D721Med (cell line): Measurements from ENCODE around the gene RSAD1.

Experiments
- DNase-seq: peaks from one replicate; pipeline ENCODE4 v3.0.0; 2011; ENCODE audit warnings: low spot score; ENCODE audit not compliant: insufficient read length
- FAIRE-seq: peaks from 2 replicates; lab custom pipeline; 2011; peaks lifted over from hg19 to GRCh38; lab: Jason Lieb, UNC
- TF ChIP-seq, protein P1 (sequence below): IDR thresholded peaks from 2 replicates; pipeline ENCODE4 v1.5.1; 2012; ENCODE audit warnings: mild to moderate bottlenecking, control low read depth; ENCODE audit not compliant: insufficient read depth; ENCODE audit errors: missing control alignments

RSAD1 gene

DNA sequence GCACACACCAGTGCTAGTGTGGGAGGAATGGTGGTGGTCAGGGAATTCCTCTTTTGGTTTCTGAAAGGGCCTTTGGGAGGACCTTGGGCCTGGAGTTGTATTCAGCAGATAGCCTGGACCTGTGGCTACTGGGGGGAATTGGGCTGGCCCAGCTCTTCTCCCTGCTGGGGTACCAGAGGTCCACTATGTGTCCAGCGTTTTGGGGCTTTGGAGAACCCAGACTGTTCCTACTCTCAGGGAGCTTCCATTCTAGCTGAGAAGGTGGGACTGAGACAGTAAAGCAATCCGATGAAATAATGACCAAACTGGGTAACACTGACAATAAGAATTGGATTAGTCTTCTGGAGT, 56.3 kb downstream of the RSAD1 start:
- TF ChIP-seq, protein P1, sequence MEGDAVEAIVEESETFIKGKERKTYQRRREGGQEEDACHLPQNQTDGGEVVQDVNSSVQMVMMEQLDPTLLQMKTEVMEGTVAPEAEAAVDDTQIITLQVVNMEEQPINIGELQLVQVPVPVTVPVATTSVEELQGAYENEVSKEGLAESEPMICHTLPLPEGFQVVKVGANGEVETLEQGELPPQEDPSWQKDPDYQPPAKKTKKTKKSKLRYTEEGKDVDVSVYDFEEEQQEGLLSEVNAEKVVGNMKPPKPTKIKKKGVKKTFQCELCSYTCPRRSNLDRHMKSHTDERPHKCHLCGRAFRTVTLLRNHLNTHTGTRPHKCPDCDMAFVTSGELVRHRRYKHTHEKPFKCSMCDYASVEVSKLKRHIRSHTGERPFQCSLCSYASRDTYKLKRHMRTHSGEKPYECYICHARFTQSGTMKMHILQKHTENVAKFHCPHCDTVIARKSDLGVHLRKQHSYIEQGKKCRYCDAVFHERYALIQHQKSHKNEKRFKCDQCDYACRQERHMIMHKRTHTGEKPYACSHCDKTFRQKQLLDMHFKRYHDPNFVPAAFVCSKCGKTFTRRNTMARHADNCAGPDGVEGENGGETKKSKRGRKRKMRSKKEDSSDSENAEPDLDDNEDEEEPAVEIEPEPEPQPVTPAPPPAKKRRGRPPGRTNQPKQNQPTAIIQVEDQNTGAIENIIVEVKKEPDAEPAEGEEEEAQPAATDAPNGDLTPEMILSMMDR: no peak
- FAIRE-seq: no peak
- DNase-seq: no peak

GRCh38 chr17:50535407-50535806, 56.7 kb downstream of the RSAD1 start:
- no peak for DNase-seq
- FAIRE-seq: no peak
- TF ChIP-seq, protein P1: no peak
